ENCODE data around the gene GRID2.

The GRID2 gene

DNA sequence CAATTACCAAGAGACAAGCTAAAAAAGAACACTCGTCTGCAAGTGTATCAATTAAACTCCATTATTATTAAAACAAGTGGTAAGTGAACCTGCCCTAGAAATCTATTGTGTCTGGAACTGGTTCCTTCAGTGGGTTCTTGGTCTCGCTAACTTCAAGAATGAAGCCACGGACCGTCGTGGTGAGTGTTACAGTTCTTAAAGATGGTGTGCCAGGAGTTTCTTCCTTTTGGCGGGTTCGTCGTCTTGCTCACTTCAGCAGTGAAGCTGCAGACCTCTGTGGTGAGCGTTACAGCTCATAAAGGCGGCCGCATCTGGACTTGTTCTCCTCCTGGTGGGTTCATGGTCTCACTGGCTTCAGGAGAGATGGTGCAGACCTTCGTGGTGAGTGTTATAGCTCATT is 231.8 kb downstream of the GRID2 start:
- DNase-seq = no peak

DNA sequence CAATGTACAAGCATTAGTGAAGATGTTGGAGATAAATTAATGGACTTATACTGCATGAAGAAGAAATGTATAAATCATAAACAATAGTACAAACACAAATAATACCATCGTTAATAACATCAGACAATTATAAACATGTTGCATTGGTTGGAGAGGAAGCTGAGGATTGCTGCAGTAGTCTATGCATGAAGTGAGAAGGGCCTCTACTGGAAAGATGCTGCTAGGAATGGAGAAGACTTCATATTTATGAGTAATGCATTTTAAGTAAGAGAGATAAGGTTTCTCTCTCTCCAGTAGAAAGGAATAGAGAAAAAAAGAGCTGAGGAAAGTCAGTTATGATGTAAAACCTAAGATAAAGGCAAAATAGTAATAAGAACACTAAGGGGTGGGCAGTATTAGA is 247.8 kb downstream of the GRID2 start:
- DNase-seq = no peak

DNA sequence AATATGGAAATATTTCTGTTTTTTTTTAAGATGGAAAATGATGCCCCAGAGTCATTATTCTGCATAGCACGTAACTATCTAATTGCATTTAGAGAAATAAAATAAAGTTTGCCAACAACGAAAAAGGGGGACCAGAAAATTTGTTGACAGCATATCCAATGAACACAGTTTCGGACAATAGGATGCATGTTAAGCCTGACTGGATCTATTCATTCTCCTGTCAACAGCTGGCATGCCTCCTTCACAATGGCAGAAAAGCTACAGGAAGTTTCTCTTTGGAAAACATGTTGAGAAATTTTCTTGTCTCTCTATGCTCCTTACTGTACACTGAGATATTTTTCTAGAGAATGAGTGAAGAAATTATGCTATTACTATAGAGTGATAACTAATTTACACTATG is 262.5 kb downstream of the GRID2 start:
- no peak for DNase-seq

DNA sequence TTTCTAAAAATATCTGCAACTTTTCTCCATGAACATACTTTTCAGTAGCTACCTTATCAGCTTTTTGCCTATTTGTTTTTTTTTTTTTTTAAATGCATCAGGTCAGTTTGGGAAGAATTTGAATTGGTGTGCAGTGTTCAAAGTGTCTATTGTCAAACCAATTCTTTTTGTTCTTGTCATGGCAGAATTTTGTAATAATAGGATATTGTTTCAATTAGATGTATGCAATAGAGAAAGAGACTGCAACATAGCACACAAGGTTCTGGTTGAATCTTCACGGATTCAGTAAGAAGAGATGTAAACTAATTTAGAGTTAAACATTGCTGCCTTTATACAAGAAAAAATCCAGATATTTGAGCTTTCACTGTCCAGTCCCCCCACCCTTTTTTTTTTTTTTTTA is 277.1 kb downstream of the GRID2 start:
- DNase-seq = no peak

DNA sequence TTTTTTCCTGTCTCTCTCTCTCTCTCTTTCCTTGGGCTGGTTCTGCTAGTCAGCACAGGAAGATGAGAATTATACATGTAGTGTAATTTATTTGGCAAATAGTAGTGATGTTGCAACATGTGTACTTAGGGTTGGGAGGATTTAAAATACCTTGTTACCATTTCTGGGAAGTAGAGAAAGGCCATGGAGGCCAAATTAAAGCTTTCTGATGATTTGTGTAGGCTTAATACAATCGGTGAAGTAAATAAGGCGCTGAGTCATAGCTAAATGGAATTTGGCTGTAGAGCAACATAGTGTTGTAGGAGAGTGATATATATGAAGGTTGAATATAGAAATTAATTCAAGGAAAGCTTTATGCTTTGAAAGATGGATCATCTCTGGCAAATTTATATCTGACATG is 295.3 kb downstream of the GRID2 start:
- DNase-seq = no peak

DNA sequence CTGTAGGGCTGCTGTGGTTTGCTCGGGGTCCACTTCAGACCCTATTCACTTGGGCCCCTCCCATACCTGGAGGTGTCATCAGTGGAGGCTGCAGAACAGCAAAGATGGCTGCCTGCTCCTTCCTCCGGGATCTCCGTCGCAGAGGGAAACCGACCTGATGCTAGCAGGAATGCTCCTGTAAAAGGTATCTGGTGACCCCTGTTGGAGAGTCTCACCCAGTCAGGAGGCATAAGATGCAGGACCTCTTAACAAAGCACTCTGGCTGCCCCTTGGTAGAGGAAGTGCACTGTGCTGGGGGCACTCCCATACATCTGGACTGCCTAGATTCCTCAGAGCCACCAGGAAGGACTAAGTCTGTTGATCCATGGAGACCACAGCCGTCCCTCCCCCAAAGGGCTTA is 296.9 kb downstream of the GRID2 start:
- no peak for DNase-seq

DNA sequence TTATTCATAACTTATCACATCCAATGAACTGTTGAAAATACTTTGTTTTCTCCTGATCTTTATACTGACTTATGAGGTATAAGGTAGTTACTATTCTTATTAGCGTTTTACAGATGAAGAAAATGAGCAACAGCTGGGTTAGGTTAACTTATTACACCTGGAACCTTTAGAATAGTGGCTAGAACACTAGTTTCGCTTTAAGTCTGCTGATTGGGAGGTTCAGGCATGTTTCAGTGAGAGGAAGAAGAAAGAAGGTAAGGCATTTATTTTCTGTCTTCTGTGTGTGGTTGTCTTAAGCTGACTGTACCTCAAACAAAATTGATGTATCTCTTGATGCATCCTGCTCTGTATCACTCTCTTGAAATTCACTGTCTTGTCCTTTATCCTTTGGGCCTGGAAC is 302.5 kb downstream of the GRID2 start:
- no peak for DNase-seq

DNA sequence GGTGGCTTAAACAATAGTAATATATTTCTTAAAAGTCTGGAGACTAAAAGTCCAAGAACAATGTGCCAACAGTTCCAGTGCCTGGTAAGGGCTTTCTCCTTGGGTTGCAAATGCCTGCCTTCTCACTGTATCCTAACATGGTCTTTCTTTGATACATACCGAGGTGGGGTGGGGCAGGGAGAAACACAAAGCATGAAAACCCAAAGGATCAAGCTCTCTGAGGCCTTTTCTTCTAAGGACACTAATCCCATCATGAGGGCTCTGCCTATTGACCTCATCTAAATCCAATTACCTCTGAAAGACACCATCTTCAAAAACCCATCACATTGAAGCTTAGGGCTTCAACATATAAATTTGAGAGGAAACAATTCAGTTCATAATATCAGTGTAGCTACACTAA is 311.3 kb downstream of the GRID2 start:
- DNase-seq = no peak

DNA sequence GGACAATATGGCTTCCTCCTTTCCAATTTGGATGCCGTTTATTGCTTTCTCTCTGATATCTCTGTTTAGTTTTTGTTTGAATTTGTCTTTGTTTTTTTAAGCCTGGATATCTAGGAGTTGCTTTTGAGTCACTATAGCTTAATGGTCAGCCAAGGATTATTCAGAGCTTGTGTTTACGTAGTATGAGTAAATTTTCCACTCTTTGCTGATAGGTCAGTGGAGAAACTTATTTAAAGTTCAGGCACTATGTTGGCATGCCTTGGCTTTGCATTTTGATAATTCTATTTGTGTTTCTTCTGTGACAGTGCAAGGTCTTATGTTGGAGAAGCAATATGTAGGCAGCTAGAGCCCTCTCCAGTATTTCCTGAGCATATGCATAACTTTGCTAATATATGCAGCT is 315.2 kb downstream of the GRID2 start:
- DNase-seq = no peak

DNA sequence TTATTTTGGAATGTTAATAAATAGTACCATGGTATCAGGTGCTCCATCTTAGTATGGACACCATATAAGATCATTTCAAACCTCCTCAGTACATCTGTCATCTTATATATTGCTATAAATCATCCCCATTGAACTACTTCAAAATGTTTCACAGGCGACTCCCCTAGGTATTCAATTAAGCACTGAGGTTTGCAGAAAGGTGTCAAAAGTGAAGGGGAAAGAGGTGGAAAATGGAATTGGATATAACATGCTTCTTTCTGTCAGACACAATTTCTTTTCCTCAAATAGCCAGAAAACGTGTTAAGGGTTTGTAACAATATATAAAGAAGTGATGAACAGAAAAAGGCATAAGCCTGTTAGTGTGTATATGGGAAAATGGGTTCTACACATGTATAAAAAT is 325.5 kb downstream of the GRID2 start:
- DNase-seq = no peak

DNA sequence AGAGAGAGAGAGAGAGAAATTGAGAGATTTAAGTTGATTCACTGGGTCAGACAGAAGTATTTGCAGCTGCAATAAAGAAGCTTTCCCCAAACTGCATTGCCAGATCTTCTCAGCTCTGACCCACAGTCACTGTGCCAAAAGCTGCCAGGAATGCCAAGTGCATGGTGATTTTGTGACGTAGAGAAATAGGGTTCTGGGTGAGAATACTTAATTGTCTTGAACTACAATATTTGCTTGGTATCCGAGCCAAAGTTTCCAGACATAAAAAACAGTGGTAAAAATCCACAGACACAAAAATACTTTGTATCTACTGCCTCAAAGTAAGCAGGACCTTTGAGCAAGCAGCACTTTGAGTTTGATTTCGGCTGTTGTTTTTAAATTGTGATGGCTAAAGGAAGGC is 331.1 kb downstream of the GRID2 start:
- DNase-seq = no peak

DNA sequence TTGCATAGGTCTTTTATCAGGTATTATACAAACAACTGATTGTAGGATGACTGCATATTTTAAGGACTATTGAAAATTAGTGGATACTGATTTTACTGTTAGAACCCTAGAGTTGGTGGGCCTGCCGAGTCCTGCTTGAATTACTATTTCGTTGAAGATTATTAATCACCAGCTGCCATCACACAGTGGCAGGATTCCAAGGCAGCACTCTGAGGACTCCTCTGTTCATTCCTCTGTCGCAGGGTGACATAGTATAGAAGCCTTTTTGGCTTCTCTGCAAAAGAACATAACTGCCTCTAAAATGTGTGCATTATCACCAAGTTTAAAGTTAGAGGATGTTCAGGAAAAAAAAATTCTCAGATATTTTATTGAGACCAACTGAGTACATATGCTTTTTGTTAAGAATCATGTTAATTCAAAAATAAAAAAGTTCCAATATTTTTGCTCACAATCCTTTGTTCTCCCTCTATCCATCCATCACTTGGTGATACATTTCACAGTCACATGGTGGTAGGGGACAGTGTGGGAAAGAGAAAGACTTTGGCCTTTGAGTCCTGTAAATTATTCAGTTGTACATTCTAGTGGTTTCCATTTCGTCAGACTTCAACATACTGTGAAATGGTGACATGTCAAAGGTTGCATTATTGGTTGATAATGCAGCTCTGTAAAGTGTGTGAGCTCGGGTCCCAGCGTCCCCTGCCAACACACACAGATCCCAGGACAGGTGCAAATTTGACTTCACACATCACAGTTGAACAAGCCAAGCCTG is 332.5 kb downstream of the GRID2 start:
- no peak for DNase-seq

DNA sequence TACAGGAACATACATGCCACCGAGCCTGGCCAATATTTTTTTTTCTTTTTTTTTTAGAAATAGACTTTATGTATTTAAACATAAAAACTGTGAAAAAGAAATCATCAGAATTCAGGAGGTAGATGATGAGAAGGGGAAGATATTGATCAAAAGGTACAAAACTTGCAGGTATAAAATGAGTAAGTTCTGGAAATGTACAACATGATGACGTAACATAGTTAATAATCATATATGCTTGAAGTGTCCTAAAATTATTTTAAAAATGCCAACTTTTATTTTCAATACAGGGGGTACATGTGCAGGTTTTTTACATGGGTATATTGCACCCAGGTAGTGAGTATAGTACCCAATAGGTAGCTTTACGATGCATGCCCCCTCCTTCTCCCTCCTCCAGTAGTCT is 337.6 kb downstream of the GRID2 start:
- DNase-seq = no peak

DNA sequence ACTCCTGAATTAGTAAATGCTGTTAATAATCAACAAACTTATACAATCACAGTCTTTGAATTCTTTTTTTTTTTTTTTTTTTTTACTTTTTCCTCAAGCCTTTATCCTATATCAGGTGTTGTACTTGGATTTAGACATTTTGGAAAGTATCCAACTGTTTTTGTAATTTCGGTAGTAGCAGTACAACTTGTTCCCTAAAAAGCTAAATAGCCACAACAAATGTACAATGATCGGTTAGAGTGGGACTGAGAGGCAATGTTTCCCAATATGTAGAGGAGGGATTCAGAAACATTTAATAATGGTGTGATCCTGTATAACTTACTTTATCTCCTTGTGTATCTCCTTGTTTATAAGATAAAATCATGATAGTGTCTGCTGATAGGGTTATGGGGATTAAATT is 343.1 kb downstream of the GRID2 start:
- no peak for DNase-seq

DNA sequence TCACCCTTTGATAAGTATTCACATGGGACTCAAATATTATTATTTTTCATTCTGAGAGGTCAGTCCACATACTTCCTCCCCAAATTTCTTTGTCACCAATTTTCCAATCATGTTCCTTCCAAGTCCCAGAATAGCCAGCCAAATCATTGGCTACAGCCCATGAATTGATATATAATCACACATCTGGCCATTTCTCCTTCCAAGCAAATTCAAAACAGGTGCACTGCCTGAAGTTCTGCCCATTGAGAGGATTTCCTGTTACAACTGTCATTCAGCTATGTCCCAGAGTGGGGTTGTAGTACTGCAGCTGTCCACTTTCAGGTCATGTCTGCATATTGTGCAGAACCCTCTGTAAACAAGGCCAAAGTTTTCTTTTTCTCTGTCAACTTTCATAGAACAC is 347.8 kb downstream of the GRID2 start:
- DNase-seq = no peak

DNA sequence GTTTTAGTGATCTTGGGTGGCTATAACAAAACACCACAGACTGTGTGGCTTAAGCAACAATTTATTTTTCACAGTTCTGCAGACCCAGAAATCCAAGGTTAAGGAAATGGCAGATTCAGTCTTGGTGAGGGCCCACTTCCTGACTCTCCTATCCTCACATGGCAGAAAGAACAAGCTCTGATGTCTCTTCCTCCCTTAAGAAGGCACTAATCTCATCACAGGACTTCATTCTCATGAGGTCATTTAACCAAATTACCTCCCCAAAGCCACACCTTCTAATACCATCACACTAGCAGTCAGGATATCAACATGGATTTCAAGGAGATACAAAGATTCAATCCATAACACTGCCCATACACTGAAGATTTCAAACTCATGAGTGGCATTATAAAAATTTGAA is 350.3 kb downstream of the GRID2 start:
- no peak for DNase-seq

DNA sequence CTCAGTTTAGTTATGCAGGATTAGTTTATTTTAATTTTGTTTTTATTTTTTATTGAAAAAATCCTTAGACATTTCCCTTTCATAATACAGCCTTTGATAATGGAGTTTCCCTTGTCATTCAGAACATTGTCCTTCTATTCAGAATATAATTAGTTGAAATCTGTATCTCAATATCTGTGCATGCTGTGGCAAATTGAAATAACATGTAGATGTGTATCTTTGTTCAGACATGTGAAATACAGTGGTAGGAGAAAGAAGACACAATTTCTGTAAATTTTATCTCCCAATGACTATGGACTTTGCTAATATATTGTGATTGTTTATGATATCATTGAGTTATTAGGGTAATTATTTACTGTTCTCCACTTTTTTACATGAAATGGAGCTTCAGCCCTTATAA is 353.9 kb downstream of the GRID2 start:
- no peak for DNase-seq

DNA sequence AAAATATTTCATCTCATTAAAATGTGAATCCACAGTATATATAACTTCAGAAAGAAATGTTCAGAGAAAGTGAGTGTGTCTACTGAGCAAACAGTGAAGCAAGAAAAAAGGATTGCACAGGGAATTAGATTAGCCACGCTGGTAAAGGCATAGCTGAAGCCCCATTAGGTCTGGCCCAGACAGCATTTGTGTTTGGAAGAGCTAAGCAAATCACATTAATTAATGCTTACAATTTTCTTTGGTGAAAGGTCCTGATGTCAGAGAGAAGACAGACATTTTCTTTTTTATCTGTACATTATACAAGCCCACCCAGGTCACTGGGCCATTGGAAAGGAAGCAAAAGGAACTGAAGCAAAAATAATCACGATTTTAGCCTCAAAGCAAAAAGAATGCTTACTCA is 354.6 kb downstream of the GRID2 start:
- no peak for DNase-seq

DNA sequence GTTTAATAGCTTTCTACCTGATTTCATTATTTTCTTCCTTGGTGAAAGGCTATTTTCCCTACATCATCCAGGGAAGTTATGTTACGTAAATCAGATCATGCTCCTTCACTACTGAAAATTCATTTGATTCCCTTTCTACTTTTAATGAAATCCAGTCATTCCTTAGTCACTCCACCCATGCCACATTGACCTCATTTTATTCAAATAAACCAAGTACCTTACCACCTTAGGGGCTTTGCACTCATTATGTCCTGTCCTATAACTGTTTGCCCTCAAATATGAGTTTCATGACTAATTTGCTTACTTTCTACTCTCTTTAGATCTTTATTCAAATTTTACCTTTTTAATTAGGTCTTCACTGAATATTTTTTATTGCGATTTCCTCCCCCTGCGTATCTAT is 374.0 kb downstream of the GRID2 start:
- no peak for DNase-seq

DNA sequence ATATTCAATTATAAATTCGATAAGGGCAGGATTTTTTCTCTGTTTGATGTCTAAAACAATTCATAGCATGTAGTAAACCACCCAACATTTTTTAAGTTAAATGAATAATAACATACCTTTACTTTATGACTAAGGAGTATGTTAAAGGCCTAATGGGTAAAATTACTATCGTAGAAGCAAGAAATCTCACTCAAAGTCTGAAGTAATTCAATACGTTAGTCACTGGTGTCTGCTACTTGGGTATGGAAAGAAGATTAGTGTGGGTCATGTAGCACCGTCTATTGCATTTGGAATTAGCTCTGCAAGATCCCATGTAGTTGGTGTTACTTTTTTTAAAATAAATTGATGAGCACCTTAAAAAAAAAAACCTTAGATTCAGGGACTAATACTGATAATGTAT is 374.5 kb downstream of the GRID2 start:
- no peak for DNase-seq

DNA sequence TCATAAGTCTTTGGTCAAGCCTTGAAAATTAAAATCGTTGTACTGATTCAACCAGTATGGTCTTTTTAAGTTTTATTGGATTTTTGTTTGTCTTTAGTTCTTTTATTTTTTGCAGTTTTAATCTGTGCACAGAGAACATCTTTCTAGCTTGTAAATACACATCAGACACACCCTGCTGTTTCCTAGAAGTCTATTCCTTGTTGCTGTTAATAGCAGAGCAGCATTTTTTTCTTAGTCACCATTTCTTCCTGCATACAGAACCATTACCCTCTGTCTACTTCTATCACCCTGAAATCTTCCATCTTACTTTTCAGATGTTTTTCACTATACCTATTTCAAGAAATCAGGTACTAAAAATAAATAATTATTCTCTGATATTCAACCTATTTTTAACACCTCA is 375.4 kb downstream of the GRID2 start:
- no peak for DNase-seq

DNA sequence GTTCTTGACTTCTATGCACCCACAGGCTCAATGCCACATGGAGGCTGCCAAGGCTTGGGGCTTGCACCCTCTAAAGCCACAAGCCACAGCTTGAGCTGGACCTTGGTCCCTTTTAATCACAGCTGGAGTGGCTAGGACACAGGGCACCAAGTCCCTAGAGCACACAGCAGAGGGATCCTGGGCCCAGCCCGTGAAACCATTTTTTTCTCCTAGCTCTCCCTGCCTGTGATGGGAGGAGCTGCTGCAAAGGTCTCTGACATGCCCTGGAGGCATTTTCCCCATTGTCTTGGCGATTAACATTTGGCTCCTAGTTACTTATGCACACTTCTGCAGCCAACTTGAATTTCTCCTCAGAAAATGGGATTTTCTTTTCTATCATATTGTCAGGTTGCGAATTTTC is 410.9 kb downstream of the GRID2 start:
- no peak for DNase-seq

DNA sequence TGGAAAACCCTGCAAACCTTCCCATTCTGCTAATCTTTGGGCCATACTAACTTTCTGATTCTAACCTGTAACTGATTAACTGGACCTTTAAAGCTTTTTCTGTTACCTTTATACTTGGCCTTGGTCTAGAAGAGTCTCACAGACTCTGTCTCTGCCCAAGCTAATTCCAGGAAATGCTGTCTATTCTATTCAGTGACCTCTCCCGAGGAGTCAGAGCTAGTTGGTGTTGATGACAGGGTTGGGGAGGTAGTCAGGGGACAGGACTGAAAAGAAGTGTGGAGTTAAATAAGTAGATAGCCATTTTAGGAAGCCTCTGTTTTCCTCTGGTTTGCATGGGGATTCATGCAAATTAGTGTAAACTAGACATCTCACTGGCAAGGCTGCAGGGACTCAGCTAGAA is 429.5 kb downstream of the GRID2 start:
- DNase-seq = no peak

DNA sequence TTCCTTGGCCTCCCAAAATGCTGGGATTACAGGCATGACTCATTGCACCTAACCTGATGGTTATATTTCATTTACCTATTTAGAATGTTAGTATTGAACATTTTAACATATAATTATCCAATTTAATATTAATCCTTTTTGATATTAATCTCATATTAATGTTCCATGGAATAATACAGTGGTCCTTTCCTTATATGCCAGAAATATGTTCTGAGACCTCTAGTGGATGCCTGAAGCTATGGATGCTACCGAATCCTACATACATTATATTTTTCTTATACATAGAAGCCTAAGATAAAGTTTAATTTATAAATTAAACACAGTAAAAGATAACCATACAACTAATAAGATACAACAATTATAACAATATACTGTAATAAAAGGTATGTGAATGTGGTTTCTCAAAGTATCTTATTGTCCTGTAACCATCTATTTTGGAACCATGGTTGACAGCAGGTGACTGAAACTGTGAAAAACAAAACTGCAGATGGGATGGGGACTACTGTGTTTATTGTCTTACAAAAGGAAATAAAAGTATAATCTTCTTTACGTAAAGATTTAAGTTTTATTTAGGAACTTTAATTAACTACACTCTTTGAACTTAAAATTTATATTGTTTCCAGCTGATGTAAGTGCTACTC is 431.4 kb downstream of the GRID2 start:
- no peak for DNase-seq

DNA sequence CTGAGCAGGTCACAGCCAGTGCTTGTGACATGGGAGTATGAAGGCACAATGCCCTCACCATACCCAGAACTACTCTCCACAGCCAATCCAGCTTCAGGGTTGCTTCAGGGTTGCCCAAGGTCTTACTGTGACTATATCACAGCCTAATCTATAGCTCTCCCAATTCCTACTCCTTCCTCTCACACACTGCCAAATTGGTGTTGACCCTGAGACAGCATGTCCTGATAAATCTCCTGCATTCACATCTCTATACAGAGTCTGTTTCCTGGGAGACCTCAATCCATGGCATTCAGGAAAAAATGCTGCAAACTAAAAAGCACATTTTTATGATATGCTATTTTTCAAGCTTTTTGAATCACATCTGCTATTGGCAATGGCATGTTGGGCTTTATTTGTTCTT is 456.7 kb downstream of the GRID2 start:
- no peak for DNase-seq
